ENCODE results near the gene CCDC127.

DNA sequence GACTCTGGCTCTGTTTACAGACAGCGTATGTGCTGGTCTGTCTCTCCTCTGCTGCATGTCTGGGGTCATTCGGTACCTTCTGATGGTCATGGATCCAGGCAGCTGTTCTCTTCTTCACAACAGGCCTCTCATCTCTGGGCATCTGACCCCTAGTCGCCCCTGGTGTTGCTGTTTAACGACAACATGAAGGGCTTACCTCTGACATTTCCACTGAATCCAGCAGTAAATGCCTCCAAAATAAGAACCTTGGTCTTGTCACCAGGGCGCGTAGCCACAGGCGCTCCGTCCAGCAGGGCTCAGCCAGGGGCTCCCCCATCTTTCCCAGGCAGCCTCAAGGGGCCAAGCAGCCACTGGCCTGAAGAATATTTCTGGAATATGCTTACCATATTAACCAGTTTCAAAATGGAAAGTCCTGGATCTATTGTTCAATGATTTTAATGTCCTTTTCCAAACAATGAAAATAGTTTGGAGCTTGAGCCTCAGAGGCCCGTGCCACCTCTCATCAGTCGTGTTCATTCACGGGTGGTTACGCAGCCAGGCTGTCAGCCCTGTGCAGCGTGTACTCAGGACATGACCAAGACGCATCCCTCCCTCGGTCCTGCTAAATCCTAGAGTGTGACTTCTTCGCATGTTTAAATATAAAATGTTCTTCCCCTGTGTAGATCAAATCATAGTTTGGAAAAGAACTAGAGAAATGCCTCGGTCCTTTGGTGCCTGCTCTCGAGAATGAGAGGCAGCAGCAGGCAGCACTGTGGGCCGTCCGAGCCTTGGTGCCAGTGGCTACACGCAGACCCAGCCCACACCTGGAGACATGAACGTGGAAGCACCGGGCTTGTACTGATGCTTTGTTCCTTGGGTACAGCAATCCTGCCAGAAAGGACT, 56.8 kb downstream of the CCDC127 start:
- TF ChIP-seq EZH2 (IDR thresholded peaks at IDR 0.05) = no peak
- TF ChIP-seq, protein P1, sequence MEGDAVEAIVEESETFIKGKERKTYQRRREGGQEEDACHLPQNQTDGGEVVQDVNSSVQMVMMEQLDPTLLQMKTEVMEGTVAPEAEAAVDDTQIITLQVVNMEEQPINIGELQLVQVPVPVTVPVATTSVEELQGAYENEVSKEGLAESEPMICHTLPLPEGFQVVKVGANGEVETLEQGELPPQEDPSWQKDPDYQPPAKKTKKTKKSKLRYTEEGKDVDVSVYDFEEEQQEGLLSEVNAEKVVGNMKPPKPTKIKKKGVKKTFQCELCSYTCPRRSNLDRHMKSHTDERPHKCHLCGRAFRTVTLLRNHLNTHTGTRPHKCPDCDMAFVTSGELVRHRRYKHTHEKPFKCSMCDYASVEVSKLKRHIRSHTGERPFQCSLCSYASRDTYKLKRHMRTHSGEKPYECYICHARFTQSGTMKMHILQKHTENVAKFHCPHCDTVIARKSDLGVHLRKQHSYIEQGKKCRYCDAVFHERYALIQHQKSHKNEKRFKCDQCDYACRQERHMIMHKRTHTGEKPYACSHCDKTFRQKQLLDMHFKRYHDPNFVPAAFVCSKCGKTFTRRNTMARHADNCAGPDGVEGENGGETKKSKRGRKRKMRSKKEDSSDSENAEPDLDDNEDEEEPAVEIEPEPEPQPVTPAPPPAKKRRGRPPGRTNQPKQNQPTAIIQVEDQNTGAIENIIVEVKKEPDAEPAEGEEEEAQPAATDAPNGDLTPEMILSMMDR (IDR thresholded peaks at IDR 0.05) = no peak
